Thyroid gland (tissue), 4 donors: ENCODE results near the gene MAD1L1.

Experiments
- CTCF ChIP-seq, 6 experiments: fragments of 200-600 bp in 3 of 6; fragments of 450-650 bp in 3 of 6; sonication (generic) in 3 of 6; IDR thresholded peaks; one replicate each; pipeline ENCODE4 v1.5.1; 2016 to 2019; ENCODE audit warnings: antibody characterized with exemption in 6 of 6, mild to moderate bottlenecking in 2 of 6, inconsistent platforms in 1 of 6, moderate library complexity in 1 of 6
- POLR2A ChIP-seq, 2 donors: fragments of 450-650 bp; IDR thresholded peaks; one replicate each; pipeline ENCODE4 v1.6.1; 2017; ENCODE audit warnings: antibody characterized with exemption in 2 of 2, mild to moderate bottlenecking in 2 of 2, moderate library complexity in 1 of 2

- no peak for TF ChIP-seq CTCF (IDR thresholded peaks at IDR 0.05)
- no peak for TF ChIP-seq POLR2A (IDR thresholded peaks at IDR 0.05)
These were observed 41.1 kb upstream of the MAD1L1 start for GRCh38 chr7:2273866-2274265.
